ENCODE results near the gene VCPKMT.

VCPKMT gene

GRCh38 chr14:50116181-50116956 is at the start of gene VCPKMT:
Gene VCPKMT (minus strand): TSS chr14:50116572. CDS start chr14:50116552, 20 bp downstream.
- DNase-seq (ENCODE audit: low spot score): peak; percentile 93

DNA sequence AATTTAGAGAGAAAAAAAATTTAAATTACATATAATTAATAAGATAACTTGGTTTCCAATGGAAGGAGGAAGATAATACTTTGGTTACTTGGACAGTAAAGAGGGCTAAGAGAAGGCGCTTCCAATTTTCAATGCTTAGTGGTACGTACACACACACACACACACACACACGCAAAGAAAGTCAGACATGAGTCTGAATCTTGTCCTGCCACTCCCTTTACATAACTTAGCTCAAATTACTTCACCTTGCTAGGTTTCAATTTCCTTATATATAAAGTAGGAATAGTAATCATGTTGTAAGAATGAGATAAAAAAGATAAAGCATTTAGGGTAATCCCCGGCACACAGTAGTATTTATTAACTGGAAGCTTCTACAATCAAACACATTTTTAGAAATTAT is 39.7 kb upstream of the VCPKMT start:
- no peak for DNase-seq (ENCODE audit: low spot score)

GRCh38 chr14:50148799-50149198 is 32.4 kb upstream of the VCPKMT start:
- no peak for DNase-seq (ENCODE audit: low spot score)

DNA sequence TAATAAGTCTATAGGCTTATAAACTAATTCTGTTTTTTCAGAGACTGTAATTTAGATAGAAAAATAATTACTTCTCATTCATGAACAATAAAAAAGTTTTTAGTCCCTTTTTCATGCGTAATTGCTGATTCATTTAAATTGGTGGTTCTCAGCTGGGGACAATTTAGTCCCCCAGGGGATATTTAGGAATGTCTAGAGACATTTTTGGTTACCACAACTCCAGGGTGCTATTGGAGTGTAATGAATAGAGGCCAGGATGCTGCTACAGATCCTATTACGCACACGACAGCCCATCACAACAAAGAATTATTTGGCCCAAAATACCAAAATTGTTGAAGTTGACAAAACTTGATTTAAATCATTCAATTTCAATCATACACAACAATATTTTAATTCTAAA is 22.8 kb upstream of the VCPKMT start:
- DNase-seq (ENCODE audit: low spot score): no peak

DNA sequence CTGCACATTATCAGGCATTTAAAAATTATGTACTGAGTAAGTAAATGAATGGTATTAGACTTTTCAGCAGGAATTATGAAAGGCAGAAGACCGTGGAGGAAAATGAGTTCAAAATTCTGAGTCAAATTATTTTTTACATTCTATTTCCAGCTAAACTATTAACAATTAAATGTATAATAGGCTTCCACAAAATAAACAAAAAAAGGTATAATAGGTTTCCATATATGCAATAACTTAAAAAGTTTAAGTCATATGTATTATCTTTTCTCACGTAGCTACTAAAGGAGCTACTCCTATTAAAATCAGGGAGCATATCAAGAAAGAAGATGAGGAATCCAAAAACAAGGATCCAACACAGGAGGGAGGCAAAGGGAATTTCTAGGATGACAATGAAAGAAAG is 11.4 kb upstream of the VCPKMT start:
- DNase-seq (ENCODE audit: low spot score): no peak

DNA sequence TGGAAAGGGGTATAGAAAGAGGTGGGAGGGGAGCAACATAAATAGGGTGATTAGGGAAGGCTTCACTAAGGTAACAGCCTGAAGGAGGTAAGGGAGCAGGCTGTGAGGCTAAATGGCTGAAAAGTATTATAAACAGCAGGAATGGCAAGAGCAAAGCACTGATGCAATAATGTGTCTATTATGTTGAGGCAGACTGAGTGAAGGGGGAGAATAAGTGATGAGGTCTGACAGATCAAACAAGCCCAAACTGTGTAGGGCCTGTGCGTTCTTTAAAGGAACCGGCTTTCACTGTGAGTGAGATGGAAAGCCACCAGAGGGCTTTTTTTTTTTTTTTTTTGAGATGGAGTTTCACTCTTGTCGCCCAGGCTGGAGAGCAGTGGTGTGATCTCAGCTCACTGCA is 6.7 kb upstream of the VCPKMT start:
- DNase-seq (ENCODE audit: low spot score): no peak

- DNase-seq (ENCODE audit: low spot score): no peak
Observed at GRCh38 chr14:50122291-50122690, 5.9 kb upstream of the VCPKMT start.

- no peak for DNase-seq (ENCODE audit: low spot score)
Observed at GRCh38 chr14:50121486-50121885, 5.1 kb upstream of the VCPKMT start.

- DNase-seq (ENCODE audit: low spot score): no peak
Observed at GRCh38 chr14:50117456-50117855, 1.1 kb upstream of the VCPKMT start.

DNA sequence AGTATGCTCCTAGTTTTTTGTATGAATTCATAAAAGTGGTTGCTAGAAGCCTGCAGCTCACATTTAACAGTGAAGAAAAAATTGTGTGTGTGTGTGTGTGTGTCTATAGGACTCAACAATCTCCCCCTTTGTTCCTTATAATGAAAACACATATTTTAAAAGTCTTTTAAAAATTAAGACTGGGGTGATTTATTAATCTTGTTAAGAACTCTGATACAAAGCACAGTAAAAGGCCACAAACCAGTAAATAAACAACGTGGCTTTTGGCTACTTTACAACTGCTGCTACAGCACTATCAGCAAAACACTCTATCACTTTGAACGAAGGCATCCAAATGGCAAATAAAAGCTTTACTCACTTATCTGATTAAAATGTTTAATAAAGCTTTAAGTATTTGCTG is 594 bp upstream of the VCPKMT start:
- DNase-seq (ENCODE audit: low spot score): no peak

DNA sequence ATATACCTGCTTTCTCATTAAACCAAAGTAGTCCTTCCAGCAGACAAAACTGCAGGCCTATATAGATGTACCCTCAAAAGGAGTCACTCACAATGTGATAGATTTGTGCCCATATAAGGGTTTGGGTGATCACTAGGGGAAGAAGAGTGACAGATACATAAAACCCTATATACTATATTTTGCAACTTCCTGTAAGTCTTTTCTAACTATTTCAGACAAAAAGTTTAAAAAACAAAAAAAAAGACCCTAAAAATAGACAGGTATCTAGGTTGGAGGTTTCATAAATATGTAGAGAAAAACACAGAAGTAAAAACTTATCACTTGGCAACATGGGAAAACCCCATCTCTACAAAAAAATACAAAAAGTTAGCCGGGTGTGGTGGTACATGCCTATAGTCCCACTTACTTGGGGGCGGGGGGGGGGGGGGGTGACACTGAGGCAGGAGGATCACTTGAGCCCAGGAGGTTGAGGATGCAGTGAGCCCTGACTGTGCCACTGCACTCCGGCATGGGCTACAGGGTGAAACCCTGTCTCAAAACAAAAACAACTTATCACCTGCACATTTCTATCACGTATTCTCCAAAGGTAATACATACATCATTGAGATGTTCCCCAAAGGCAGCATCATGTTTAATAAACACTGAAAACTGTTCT is 2.9 kb downstream of the VCPKMT start:
- DNase-seq (ENCODE audit: low spot score): peak; percentile 23

DNA sequence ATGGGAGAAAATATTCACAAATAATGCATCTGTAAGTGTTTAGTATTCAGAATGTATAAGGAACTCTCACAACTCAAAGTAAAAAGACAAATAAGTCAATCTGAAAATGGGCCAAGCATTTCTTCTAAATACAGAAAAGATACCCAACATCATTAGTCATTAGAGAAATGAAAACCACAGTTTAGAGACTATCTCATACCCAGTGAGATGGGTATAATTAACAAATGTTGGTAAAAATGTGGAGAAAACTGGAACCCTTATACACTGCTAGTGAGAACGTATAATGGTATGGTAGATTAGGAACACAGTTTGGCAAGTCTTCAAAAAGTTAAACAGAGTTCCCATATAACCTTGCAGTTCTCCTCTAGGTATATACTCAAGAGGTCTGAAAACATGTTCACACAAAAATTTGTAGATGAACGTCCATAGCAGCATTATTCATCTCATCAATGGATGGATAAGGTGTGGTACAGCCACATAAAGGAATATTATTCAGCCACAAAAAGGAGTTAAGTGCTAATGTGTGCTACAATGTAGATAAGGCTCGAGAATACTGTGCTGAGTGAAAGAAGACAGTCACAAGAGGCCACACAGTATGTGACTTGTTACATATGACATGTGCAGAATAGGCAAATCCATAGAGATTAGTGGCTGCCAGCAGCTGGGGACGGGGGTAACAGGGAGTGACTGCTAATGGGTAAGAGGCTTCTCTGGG is 5.9 kb downstream of the VCPKMT start:
- DNase-seq (ENCODE audit: low spot score): no peak

GRCh38 chr14:50109342-50109741 is 7.0 kb downstream of the VCPKMT start:
- DNase-seq (ENCODE audit: low spot score): no peak

- no peak for DNase-seq (ENCODE audit: low spot score)
Observed at GRCh38 chr14:50107850-50108249, 8.5 kb downstream of the VCPKMT start.

GRCh38 chr14:50106178-50106577 is 10.2 kb downstream of the VCPKMT start:
- no peak for DNase-seq (ENCODE audit: low spot score)

DNA sequence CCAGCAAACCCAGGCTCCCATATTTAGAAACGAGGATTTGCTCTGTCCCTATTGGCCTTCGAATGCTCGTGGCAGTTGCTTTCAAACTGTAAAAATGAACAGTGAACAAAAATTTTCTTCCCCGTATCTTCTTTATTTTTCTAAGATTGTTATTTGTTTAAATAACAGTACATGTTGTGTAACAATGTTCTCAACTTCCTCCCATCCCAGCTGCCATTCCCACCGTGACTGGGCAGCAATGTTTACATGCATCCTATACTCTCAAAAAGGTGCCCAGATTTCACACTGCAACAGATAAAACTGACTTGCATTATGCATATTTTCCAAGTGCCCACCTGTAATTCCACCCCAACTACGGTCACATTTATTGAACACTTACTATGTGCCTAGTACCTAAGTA is 12.8 kb downstream of the VCPKMT start:
- DNase-seq (ENCODE audit: low spot score): no peak

- DNase-seq (ENCODE audit: low spot score): no peak
Observed at GRCh38 chr14:50101417-50101816, 15.0 kb downstream of the VCPKMT start.

DNA sequence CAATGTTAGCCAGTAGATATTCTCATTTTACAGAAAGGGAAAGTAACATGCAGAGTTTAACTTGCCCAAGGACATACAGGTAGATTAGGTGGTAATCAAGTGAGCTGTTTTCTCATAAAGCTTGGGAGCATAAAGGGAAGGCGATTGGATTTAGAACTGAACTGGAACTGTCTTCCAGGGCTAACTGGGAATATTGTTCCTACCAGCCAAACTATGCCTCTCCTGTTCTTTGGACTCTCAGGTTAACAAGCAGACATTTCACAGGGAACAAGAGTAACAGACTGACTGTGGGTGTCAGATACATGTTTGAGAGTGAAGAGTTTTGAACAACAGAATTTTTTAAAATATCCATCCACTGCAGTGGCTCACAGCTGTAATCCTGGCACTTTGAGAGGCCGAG is 15.6 kb downstream of the VCPKMT start:
- DNase-seq (ENCODE audit: low spot score): no peak

DNA sequence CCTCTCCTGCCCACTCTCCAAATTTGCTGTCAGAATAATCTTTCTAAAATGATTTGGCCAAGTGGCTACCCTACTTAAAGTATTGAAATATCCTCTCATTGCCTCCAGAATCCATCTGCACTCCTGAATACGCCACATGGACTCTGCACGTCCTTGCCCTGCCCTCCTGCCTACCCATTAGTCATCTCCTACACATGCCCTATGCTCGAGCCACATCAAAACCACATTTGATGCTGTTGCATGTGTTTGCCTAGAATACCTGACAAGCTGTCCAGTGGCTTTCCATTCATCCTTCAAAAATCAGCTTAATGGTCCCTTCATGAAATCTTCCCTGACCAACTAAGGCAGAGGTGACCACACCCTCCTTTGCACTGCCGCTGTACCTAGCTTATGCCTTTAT is 17.0 kb downstream of the VCPKMT start:
- no peak for DNase-seq (ENCODE audit: low spot score)

DNA sequence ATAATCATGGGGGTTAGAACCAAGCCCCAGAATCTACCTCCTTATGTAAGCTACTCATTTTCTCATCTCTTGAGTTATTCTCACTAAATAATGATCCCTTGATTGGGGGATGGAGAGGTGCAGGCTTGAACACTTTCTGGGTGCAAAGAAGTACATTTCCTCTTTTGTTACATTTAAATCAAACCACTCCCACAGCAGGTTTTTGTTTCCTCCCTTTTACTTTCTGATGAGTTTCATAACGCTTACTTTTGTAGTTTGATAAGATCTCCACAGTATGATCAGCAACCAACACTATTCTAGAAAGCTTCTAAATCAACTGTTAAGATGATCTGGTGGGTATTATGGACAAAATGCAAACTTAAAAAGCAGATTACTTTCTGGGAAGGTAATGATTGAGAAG is 20.5 kb downstream of the VCPKMT start:
- DNase-seq (ENCODE audit: low spot score): peak; percentile 50

- DNase-seq (ENCODE audit: low spot score): no peak
Observed at GRCh38 chr14:50094056-50094755, 22.2 kb downstream of the VCPKMT start.

- DNase-seq (ENCODE audit: low spot score): no peak
Observed at GRCh38 chr14:50093496-50093895, 22.9 kb downstream of the VCPKMT start.

Data from CD4-positive, alpha-beta T cell treated with Interleukin-15 for 4 hours (primary cell).